ENCODE data around the gene CMBL.
"Not testable (repeated sequence)": the region's sequence is repeated elsewhere in the genome, so short reads cannot be mapped to it uniquely, and the experiment has no call there.

The CMBL gene

DNA sequence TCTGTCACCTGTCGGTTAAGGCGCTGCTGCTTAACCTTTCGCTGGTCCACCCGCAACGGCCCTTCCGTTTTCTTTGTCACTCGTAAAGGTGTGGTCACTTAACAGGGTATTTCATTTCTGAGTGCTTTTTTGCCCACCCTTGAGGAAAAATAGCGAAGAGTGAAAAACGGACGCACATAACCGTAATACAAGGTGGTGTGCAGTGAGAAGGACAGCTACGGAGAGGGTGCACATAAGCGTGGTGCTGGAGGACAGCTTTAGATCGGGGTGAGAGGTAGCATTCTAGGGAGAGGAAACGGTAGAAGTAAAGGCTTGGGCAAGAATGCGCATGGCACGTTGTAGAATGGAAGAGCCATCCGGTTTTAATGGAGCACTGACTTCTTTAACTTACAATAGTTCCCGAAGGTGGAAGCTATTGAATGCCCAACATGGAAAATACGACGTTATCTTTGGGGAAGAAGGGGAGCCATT lies 56.9 kb downstream of the CMBL start:
- no peak for TF ChIP-seq CTCF (conservative IDR thresholded peaks at IDR 0.05; ENCODE audit: low read depth)
- ChIA-PET POLR2A (ENCODE audit: low non-redundant PET) (interaction anchor here (0.6 kb wide), 1 partner anchor 228 kb away, joined by 3 read pairs; no protein-coding TSS in a partner anchor), CTCF (no interaction called here)
- peak; percentile 41 for DNase-seq (ENCODE audit: low spot score)
- H3K27ac ChIP-seq: peak overlapping the region; percentile 94

DNA sequence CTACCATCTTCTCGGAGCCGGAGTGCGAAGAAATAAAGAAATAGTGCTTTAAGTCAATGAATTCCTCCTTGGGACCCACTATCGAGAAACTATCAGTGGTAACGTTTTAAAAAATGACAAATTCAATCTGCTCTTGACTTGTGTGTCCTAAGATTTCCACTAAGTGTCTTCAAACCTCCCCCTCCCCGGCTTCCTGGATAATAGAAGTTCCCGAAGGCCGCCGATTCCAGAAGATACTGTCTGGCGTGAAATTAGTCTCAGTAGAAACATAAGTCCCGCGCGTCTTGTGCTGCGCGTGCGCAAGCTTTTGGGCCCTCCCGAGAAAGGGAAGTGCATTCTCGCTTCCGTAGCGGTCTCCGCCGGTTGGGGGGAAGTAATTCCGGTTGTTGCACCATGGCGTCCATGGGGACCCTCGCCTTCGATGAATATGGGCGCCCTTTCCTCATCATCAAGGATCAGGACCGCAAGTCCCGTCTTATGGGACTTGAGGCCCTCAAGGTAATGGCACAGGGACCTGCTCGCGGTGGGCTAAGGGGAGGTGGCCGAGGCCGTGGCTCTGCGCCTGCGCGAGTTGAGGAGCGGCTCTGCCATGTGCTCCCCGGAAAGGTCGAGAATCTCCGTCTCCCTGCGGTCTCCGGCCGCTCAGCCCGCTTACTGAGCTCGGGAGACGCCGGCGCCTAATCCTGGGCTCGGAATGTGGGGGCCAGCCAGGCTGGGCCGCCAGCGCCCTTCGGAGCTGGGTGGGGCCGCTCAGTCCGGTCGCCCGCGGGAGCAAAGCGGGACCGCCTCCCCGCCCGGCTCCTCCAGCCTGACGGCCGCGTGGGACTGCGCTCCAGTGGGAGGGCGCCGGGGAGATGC lies 57.5 kb downstream of the CMBL start, which contains the start of gene CCT5:
TSS of gene CCT5 (plus strand) at position 333 of the 858 bp plus-strand sequence. CDS start at position 394, 61 bp downstream.
- ChIA-PET POLR2A (ENCODE audit: low non-redundant PET) (interaction anchor here (0.6 to 0.7 kb wide), 2 partner anchors 165 to 229 kb away, joined by 3 read pairs; no protein-coding TSS in a partner anchor), CTCF (interaction anchor here (0.6 kb wide), 1 partner anchor 34 kb away, joined by 3 read pairs; no protein-coding TSS in a partner anchor)
- TF ChIP-seq CTCF (conservative IDR thresholded peaks at IDR 0.05; ENCODE audit: low read depth): no peak
- DNase-seq (ENCODE audit: low spot score): peak; percentile 98
- H3K27ac ChIP-seq: peak within 1 kb of the TSS; percentile 94

- CTCF ChIA-PET: no interaction called here
- POLR2A ChIA-PET (ENCODE audit: low non-redundant PET): no interaction called here
- no peak for TF ChIP-seq CTCF (conservative IDR thresholded peaks at IDR 0.05; ENCODE audit: low read depth)
- DNase-seq (ENCODE audit: low spot score): no peak
- peak overlapping the region; percentile 94 for H3K27ac ChIP-seq
These were observed 59.1 kb downstream of the CMBL start for GRCh38 chr5:10248378-10249260.

DNA sequence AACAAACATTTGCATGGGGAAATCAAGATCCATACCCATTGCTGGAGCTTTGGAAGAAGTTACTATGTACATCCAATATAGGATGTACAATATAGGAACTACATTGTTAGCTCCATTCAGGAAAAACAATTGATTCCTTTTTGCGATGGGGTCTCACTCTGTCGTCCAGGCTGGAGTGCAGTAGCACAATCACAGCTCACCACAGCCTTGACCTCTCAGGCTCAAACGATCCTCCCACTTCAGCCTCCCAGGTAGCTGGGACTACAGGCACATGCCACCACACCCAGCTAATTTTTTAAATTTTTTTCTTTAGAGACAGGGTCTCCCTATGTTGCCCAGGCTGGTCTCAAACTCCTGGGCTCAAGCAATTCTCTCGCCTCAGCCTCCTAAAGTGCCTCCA lies 60.5 kb downstream of the CMBL start:
- H3K27ac ChIP-seq; POLR2A ChIA-PET (ENCODE audit: low non-redundant PET); DNase-seq (ENCODE audit: low spot score): not testable (repeated sequence)
- CTCF ChIA-PET: interaction anchor here (0.7 kb wide), 1 partner anchor 263 kb away, joined by 4 read pairs; no protein-coding TSS in a partner anchor

DNA sequence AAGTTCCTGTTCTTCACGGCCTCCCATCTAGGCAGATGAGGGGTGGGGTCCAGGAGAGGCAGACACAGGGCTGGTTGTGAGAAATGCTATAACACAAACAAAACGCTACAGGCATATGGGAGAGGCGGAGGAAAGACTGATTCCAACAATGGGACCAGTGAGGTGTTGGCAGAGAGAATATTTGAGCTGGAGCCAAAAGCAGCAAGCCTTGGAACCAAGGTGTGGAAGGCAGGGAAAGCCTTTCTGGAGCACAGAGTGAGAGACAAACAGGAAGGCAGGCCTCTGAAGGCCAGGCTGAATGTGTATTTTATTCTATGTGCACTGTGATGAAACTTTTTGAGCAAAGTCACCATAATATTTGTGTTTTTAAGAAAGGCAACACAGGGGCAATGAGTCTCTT lies 60.9 kb downstream of the CMBL start:
- H3K27ac ChIP-seq: no peak overlapping the region
- DNase-seq (ENCODE audit: low spot score): no peak
- CTCF ChIA-PET: interaction anchor here (0.7 kb wide), 1 partner anchor 263 kb away, joined by 4 read pairs; no protein-coding TSS in a partner anchor
- no peak for TF ChIP-seq CTCF (conservative IDR thresholded peaks at IDR 0.05; ENCODE audit: low read depth)
- POLR2A ChIA-PET (ENCODE audit: low non-redundant PET): no interaction called here

DNA sequence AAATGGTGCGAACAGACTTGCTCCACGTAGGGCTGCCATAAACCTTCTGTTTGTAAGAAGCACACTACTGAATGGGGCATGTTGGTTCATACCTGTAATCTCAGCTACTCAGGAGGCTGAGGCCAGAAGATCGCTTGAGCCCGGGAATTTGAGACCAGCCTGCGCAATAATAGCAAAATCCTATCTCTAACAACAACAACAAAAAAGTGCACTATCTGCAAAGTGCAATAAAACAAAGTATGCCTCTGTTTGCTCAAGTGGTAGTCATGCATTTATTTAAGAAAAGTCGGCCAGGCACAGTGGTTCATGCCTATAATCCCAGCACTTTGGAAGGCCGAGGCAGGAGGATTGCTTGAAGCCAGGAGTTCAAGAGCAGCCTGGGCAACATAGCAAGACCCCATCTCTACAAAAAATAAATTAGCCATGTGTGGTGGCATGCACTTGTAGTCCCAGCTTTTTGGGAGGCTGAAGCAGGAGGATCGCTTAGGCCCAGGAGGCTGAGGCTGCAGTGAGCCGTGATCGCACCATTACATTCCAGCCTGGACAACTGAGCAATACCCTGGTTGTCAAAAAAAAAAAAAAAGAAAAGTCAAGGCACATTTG lies 63.3 kb downstream of the CMBL start:
- ChIA-PET CTCF (no interaction called here), POLR2A (ENCODE audit: low non-redundant PET) (no interaction called here)
- no peak for TF ChIP-seq CTCF (conservative IDR thresholded peaks at IDR 0.05; ENCODE audit: low read depth)
- no peak overlapping the region for H3K27ac ChIP-seq
- DNase-seq (ENCODE audit: low spot score): no peak

All from RWPE1 (cell line).